Spleen (tissue), 7 donors: Measurements from ENCODE around the gene APP.
"Not testable (repeated sequence)": the region's sequence is repeated elsewhere in the genome, so short reads cannot be mapped to it uniquely, and the experiment has no call there.

ENCODE experiments used
- CTCF ChIP-seq, 11 experiments: fragments of 200-600 bp in 7 of 11; fragments of 450-650 bp in 4 of 11; sonication (generic) in 4 of 11; IDR thresholded peaks in 8 of 11; conservative IDR thresholded peaks in 3 of 11; 1 replicate in 7 of 11; 2 replicates in 4 of 11; pipeline versions ENCODE4 v1.4.0 to v1.8.0; 2016 to 2021; ENCODE audit warnings: antibody characterized with exemption in 11 of 11, inconsistent platforms in 4 of 11, mild to moderate bottlenecking in 1 of 11
- POLR2A ChIP-seq, 3 donors: fragments of 450-650 bp; IDR thresholded peaks; one replicate each; pipeline ENCODE4 v1.5.1; 2017; ENCODE audit warnings: antibody characterized with exemption in 3 of 3, mild to moderate bottlenecking in 1 of 3
- donor health status: DM: no; HTN: no; CAD: no; lungs with moderate emphysema.
- donor health status: DM: no; HTN: no; CAD: no.
- donor health status: DM: no; HTN: no; CAD: no.

GRCh38 chr21:25918152-25918551 lies 252.4 kb downstream of the APP start:
- TF ChIP-seq CTCF (IDR thresholded peaks at IDR 0.05 in 8 of 11, conservative IDR thresholded peaks at IDR 0.05 in 3 of 11); POLR2A (IDR thresholded peaks at IDR 0.05): not testable (repeated sequence)
